Activated B cell treated with CpG ODN at 0.5 μM for 24 hours (primary cell): ENCODE data around the gene AGBL1. TPM values are rescaled to one million over a fixed set of nuclear protein-coding genes. Genes with fewer than 3 reads are reported as not detected.

Experiments used
- ATAC-seq: fragments of 200-7000 bp; cut with Tn5 transposase; one replicate; pipeline ENCODE4 v1.10.0; 2021; ENCODE audit warnings: low read depth, mild to moderate bottlenecking, moderate library complexity
- CTCF ChIA-PET: fragments of 350-600 bp; sonication (Branson Sonifier 250); formaldehyde crosslinking; loops from one replicate; lab custom pipeline; 2021; ENCODE audit warnings: antibody characterized with exemption; lab: Charles Lee
- POLR2A ChIA-PET: fragments of 350-600 bp; sonication (Branson Sonifier 250); formaldehyde crosslinking; loops from one replicate; lab custom pipeline; 2021; ENCODE audit warnings: antibody characterized with exemption; lab: Charles Lee
- DNase-seq: peaks from one replicate; pipeline ENCODE4 v3.0.0; 2022
- H3K27ac Mint-ChIP-seq: one replicate; pipeline ENCODE4 v1.8.0; 2020; ENCODE audit warnings: mixed read lengths
- H3K27me3 Mint-ChIP-seq: one replicate; pipeline ENCODE4 v1.8.0; 2021; ENCODE audit warnings: mixed read lengths
- H3K36me3 Mint-ChIP-seq: one replicate; pipeline ENCODE4 v1.8.0; 2021; ENCODE audit warnings: low read depth, mixed read lengths
- H3K4me1 Mint-ChIP-seq: one replicate; pipeline ENCODE4 v1.8.0; 2021; ENCODE audit warnings: mixed read lengths
- H3K4me3 Mint-ChIP-seq: one replicate; pipeline ENCODE4 v1.8.0; 2020; ENCODE audit warnings: mild to moderate bottlenecking, mixed read lengths
- H3K9me3 Mint-ChIP-seq: one replicate; pipeline ENCODE4 v1.8.0; 2020; ENCODE audit warnings: mixed read lengths
- intact Hi-C: fragments of 100-400 bp; cut with micrococcal nuclease; formaldehyde crosslinking; loops from one replicate; pipeline ENCODE4 v1.15.1; 2024
- total RNA-seq: library from RNA; stranded (reverse); gene quantifications from 2 replicates; pipeline ENCODE4 v1.2.3, GENCODE V29; 2022
- TF ChIP-seq, protein P1 (sequence below): fragments of 200-600 bp; IDR thresholded peaks from one replicate; pipeline ENCODE4 v1.8.0; 2022; ENCODE audit warnings: antibody characterized with exemption, mild to moderate bottlenecking

AGBL1 gene
- total RNA-seq, 1 donor from 2014 or later, result not detected

DNA sequence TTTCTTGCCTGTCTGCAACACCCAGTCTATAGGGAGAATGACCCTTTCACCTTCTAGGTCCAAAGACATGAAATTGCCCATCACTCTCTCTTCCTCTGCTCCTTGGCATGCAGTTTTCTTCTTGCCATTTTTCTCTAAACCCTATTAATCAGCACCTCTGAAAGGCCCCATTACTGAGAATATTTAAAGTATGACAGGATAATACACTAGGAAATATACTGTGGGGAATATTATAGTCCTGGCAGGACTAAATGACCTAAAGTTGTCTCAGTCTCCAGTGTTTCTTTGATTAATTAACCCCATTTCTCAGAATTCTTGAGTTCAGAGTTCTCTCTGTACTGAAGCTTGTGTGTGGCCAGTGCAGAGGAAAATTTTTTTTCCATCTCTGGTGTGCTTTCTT lies 730.7 kb downstream of the AGBL1 start:
- ATAC-seq (no peak), DNase-seq (no peak)
- Mint-ChIP-seq H3K36me3 (no peaks in the 10 kb centered on the region), H3K9me3 (peaks cover 3% of the 10 kb centered on the region), H3K4me1 (no peaks in the 10 kb centered on the region), H3K4me3 (no peak overlapping the region), H3K27ac (no peak overlapping the region), H3K27me3 (no peaks in the 10 kb centered on the region)
- TF ChIP-seq, protein P1, sequence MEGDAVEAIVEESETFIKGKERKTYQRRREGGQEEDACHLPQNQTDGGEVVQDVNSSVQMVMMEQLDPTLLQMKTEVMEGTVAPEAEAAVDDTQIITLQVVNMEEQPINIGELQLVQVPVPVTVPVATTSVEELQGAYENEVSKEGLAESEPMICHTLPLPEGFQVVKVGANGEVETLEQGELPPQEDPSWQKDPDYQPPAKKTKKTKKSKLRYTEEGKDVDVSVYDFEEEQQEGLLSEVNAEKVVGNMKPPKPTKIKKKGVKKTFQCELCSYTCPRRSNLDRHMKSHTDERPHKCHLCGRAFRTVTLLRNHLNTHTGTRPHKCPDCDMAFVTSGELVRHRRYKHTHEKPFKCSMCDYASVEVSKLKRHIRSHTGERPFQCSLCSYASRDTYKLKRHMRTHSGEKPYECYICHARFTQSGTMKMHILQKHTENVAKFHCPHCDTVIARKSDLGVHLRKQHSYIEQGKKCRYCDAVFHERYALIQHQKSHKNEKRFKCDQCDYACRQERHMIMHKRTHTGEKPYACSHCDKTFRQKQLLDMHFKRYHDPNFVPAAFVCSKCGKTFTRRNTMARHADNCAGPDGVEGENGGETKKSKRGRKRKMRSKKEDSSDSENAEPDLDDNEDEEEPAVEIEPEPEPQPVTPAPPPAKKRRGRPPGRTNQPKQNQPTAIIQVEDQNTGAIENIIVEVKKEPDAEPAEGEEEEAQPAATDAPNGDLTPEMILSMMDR, result no peak
- POLR2A ChIA-PET, result no interaction called here
- CTCF ChIA-PET, result no interaction called here
- intact Hi-C loops, result no loop called here

DNA sequence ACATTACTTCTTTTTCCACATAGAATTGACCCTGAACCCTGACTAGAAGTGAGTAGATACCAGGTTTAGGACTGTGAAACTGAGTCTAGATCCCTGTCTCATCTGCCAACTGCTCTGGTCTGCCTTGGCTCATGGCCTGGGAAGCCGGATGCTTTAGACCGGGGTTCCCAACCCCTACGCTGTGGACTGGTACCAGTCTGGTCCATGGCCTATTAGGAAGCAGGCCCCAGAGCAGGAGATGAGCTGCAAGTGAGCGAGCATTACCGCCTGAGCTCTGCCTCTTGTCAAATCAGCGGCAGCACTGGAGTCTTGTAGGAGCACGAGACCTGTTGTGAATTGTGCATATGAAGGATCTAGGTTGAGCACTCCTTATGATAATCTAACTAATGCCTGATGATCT lies 734.2 kb downstream of the AGBL1 start:
- Mint-ChIP-seq H3K4me3 (no peak overlapping the region), H3K36me3 (no peaks in the 10 kb centered on the region), H3K27me3 (no peaks in the 10 kb centered on the region), H3K27ac (no peak overlapping the region), H3K4me1 (no peaks in the 10 kb centered on the region), H3K9me3 (no peaks in the 10 kb centered on the region)
- ChIA-PET POLR2A (no interaction called here), CTCF (no interaction called here)
- no peak for ATAC-seq
- no peak for DNase-seq
- TF ChIP-seq, protein P1, result no peak
- intact Hi-C loops, result no loop called here

- no peaks in the 10 kb centered on the region for H3K36me3 Mint-ChIP-seq
- ChIA-PET CTCF (no interaction called here), POLR2A (no interaction called here)
- no peak overlapping the region for H3K4me3 Mint-ChIP-seq
- TF ChIP-seq, protein P1, result no peak
- ATAC-seq, result no peak
- no peaks in the 10 kb centered on the region for H3K27me3 Mint-ChIP-seq
- H3K9me3 Mint-ChIP-seq, result peaks cover 3% of the 10 kb centered on the region
- no peaks in the 10 kb centered on the region for H3K4me1 Mint-ChIP-seq
- no peak for DNase-seq
- intact Hi-C loops, result no loop called here
- H3K27ac Mint-ChIP-seq, result no peak overlapping the region
Measured at GRCh38 chr15:86829245-86829644, 749.6 kb downstream of the AGBL1 start.

DNA sequence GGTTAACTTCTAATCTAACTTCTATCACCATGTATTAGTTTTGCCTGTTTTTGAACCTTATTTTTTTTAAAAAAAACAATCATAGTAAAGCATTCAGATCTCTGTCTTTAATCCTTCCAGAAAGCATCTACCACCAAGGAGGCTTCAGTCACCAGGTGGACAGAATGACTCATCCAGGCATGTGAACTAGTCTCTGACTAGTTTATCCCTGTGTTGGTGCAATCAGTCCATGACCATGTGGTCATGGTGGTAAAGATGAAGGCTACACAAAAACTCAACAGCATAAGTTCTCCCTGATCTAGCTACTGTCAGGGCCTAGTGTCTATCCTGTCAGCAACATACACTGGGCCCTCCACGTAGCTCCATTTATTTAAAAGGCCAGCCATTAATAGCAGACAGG lies 750.6 kb downstream of the AGBL1 start:
- DNase-seq, result no peak
- TF ChIP-seq, protein P1, result no peak
- H3K4me3 Mint-ChIP-seq, result no peak overlapping the region
- no peaks in the 10 kb centered on the region for H3K27me3 Mint-ChIP-seq
- peaks cover 3% of the 10 kb centered on the region for H3K9me3 Mint-ChIP-seq
- ChIA-PET POLR2A (no interaction called here), CTCF (no interaction called here)
- ATAC-seq, result no peak
- no peaks in the 10 kb centered on the region for H3K4me1 Mint-ChIP-seq
- no peaks in the 10 kb centered on the region for H3K36me3 Mint-ChIP-seq
- no peak overlapping the region for H3K27ac Mint-ChIP-seq
- intact Hi-C loops, result no loop called here

DNA sequence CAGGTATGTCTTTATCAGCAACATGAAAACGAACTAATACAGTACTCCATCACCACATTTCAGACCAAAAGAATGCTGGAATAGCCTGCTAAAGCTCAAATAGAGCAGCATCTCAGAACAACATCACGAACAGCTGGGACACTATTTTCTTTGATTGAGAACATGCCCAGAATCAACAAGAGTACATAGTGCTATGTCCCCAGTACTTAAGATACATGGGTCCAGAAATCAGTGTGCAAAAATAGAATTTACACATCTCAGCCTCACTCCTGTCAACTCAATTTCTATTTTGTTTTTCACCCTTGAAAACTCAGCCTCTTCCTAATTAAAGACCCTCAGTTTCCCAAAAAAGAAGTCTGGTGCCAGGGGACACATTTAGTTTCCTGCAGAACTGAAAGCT lies 753.9 kb downstream of the AGBL1 start:
- Mint-ChIP-seq H3K36me3 (no peaks in the 10 kb centered on the region), H3K4me3 (no peak overlapping the region), H3K27ac (no peak overlapping the region), H3K9me3 (peaks cover 3% of the 10 kb centered on the region), H3K4me1 (no peaks in the 10 kb centered on the region), H3K27me3 (no peaks in the 10 kb centered on the region)
- ATAC-seq (no peak), DNase-seq (no peak)
- POLR2A ChIA-PET, result no interaction called here
- TF ChIP-seq, protein P1, result no peak
- CTCF ChIA-PET, result no interaction called here
- intact Hi-C loops, result no loop called here
